Amygdala (tissue), 56 donors: ENCODE data around the gene CEACAM16.

ENCODE experiments used
- DNase-seq, 56 donors: peaks; one replicate each; lab custom pipeline; 2025; lab: John Stamatoyannopoulos, UW

CEACAM16 gene

GRCh38 chr19:44722131-44723121, 23.5 kb downstream of the CEACAM16 start:
- DNase-seq = peak in 3 of 56 donors; percentile 4 to 12 (median 9)

GRCh38 chr19:44723299-44723951, 24.5 kb downstream of the CEACAM16 start:
- DNase-seq = no peak

DNA sequence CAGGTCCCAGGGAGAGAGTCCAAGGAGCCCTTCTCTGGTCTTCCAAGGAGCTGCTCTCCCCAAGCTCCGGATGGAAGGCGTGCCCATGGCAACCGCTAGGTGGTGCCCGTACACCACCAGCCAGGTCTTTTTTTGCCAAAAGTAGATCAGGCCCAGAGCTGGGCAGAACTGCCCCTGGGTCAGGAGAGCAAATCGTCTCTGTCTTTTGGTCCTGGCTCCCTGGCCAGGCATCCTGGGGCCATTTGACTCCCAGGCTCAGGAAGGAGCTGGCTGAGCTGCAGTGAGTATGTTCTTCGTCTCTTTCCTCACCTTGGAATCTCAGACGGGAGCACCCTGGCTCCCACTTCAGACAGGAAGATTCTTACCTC, 25.0 kb downstream of the CEACAM16 start:
- peak in 51 of 56 donors; percentile 6 to 75 (median 41) for DNase-seq

DNA sequence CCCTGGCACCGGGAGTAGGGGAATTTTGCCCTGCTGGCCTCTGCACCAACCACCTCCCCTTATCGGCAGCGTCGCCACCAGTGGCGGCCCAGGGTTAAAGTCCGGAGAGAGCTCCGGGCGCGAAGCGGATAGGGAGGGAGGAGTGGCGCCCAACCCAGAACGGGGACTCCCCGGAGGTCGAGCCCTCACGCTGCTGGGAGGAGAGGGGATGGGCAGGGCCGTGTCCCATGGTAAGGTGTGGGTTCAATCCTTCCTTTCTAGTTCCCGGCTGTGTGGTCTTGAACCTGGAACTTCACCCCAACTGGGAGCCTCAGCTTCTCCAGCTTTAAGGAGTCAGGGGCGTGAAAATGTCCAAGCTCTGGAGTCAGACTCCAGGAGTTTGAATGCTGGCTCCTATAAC, 26.3 kb downstream of the CEACAM16 start:
- no peak for DNase-seq

DNA sequence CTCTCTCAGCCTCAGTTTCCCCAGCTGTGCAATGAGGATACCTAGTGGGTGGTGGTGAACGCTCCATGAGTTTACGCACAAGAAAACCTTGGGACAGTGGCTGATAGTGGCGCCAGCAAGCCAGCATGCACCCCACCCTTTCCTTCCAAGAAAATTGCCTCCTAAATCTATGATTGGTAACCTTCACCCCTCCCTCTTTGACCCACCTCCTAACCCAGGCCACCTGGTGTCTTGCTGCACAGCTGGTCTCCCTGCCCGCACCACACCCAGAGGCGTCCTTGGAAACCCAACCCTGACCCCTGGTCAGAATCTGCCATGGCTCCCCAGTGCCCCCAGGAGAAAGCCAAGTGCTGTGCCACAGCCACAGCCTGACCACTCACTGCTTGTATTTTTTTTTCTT, 26.7 kb downstream of the CEACAM16 start:
- no peak for DNase-seq

DNA sequence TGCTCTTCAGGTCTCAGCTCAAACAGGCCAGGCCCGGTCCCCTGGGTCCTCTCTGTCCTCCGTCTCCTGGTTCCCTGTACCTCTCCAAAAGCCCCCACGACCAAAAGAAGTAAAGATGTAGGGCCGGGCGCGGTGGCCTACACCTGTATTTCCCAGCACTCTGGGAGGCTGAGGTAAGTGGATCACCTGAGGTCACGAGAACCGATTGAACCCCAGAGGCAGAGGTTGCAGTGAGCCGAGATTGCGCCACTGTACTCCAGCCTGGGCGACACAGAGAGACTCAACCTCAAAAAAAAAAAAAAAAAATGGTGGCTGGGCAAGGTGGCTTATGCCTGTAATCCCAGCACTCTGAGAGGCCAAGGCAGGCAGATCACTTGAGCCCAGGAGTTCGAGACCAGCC, 27.5 kb downstream of the CEACAM16 start:
- no peak for DNase-seq

GRCh38 chr19:44728178-44728577, 29.2 kb downstream of the CEACAM16 start:
- DNase-seq = no peak

DNA sequence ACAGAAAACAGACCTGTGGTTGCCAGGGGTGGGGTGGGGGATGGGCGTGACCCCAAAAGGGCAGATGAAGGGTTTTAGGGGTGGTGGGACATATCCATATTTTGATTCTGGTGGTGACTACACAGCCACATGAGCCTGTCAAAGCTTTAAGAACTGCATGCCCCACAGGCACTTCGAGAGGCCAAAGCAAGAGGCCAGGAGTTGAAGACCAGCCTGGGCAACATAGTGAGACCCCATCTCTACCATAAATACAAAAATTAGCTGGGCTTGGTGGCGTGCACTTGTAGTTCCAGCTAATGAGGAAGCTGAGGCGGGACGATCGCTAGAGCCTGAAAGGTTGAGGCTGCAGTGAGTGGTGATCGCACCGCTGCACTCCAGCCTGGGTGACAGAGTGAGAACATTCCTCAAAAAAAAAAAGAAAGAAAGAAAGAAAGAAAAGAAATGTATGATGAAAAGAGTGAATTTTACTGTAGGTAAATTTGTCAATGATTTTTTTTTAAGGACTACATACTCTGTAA, 30.6 kb downstream of the CEACAM16 start:
- no peak for DNase-seq

DNA sequence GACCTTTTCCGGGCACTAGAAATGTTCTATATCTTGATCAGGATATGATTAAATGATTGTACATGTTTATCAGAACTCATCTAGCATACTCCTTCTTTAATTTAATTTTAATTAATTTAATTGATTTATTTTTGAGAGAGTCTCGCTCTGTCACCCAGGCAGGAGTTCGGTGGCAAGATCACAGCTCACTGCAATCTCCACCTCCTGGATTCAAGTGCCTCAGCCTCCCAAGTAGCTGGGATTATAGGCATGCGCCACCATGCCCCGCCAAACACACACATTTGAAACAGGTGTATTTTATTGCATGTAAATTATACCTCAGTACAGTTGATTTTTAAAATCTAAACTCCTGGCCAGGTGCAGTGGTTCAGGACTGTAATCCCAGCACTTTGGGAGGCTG, 32.1 kb downstream of the CEACAM16 start:
- DNase-seq = no peak

DNA sequence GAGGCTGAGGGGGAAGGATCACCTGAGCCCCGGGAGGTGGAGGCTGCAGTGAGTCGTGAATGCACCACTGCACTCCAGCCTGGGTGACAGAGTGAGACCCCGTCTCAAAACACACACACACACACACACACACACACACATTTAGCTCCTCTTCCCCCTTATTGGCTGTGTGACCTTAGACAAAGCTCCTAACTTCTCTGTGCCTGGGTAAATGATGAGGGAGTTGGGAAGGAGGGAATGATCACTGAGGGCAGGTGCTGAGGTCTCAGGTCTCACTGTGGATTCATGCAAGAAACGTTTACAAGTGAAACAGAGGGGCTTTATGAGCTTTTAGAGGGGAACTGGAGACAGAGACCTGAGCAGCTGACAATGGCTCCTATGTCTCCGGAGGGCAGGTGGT, 32.7 kb downstream of the CEACAM16 start:
- no peak for DNase-seq

- DNase-seq = no peak
Observed at GRCh38 chr19:44732235-44733014, 33.5 kb downstream of the CEACAM16 start.

DNA sequence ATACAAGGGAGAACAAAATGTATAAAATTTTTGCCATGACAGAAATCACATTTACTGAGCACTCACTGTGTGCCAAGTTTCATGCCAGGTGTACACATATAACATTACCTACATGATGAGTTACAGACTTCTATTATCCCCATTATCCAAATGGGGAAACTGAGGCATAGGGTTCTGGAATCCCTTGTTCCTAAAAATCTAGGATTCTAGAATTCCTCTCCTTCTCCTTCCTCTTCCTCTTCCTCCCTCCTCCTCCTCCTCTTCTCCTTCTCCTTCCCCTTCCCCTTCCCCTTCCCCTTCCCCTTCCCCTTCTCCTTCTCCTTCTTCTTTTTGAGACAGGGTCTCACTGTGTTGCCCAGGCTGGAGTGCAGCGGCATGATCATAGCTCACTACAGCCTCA, 35.4 kb downstream of the CEACAM16 start:
- no peak for DNase-seq

GRCh38 chr19:44735011-44735410, 36.1 kb downstream of the CEACAM16 start:
- DNase-seq = no peak

DNA sequence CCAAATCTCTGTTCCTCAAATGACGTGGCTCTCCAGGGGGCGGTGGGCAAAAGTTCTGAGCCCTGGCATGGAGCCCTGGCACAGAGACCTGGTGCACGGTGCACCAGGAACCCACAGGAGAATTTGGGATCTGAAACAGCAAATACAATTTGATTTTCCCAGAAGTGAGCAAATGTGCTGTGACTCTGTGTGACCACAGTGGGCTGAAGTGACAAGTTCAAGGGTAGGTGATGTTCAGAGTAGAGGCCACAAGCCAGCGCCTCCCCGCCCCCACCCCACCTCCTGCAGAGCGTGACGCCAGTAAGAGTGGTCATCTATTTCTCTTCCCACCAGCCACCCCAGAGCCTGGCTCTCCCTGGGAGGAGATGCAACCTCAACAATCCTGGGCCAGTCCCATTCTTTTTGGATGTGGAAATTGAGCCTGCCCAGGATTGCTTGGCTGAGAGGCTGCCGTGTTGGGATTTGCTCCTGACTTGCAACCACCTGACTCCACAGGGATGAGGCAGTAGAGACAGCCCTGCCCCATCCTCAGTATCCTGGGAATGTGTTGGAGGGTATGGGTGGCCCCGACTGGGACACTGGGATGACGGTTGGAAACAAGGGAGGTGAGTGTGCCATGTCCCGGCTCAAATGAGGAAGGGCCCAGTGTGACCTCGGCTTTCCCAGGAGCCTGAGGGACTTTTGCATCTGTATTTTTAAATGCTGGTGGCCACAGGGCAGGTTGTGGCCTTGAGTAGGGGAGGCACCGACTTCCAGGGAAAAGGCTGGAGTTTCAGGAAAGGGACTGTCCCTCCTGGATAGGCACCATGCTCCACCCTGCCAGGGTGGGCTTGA, 38.5 kb downstream of the CEACAM16 start:
- DNase-seq = peak in 1 of 56 donors; percentile 20

GRCh38 chr19:44738136-44738535, 39.2 kb downstream of the CEACAM16 start:
- no peak for DNase-seq

GRCh38 chr19:44738603-44739558, 39.9 kb downstream of the CEACAM16 start:
- peak in 1 of 56 donors; percentile 7 for DNase-seq

DNA sequence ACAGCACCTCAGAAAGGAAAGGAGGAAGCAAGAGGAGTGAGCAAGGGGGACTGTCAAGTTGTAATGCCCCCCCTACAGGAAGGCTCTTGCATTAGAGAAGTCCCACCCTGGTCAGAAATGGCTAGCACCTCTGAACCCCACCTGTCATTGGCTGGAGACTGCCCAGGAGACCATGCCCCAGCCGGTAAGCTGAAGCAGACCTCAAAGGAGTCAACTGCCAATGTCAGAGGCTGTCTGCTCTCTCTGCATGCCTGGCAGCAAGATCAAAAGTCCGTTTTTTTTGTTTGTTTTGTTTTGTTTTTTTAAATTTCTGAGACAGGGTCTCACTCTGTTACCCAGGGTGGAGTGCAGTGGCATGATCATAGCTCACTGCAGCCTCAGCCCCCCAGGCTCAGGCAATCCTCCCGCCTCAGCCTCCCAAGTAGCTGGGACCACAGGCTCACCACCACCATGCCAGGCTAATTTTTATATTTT, 41.4 kb downstream of the CEACAM16 start:
- DNase-seq = no peak

DNA sequence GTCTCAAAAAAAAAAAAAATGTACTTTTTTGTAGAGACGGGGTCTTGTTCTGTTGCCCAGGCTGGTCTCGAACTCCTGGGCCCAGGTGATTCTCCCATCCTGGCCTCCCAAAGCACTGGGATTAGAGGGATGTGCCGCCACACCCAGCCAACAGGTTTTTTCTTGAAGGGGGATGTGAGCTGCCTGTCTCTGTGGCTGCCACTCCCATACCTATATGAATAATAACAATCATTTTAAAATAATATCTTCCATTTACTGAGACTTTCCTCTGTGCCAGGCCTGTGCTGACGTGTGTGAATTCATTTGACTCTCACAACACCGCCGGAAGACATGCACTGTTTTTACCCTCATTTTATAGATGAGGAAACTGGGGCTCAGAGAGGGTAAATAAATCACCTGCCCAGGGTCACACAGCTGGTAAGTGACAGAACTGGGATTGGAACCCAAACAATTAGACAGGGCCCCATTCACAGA, 42.3 kb downstream of the CEACAM16 start:
- no peak for DNase-seq
